HCT116 (cell line): ENCODE data around the gene ATRN. TPM values are rescaled to one million over a fixed set of nuclear protein-coding genes. Genes with fewer than 3 reads are reported as not detected.

Experiments used
- ATAC-seq: fragments of 200-7000 bp; cut with Tn5 transposase; 2 replicates; pipeline ENCODE4 v1.9.1; 2020; ENCODE audit warnings: mild to moderate bottlenecking, moderate library complexity
- BruUV-seq: library from RNA; stranded (reverse); fragments of 400-500 nt; replicated peaks from 2 replicates; lab custom pipeline; 2021; lab: Mats Ljungman, UMichigan
- CTCF ChIA-PET: fragments of 300-600 bp; sonication (Branson Sonifier 250); formaldehyde crosslinking; loops from one replicate; lab custom pipeline; 2021; ENCODE audit warnings: antibody characterized with exemption; lab: Charles Lee
- POLR2A ChIA-PET: fragments of 300-600, 350-600 bp; sonication (Branson Sonifier 250); formaldehyde crosslinking; loops from one replicate; lab custom pipeline; 2021; ENCODE audit warnings: antibody characterized with exemption; lab: Charles Lee
- RAD21 ChIA-PET, 2 experiments: fragments of 300-600 bp; sonication (Branson Sonifier 250); formaldehyde crosslinking; loops; one replicate each; lab custom pipeline; 2023; ENCODE audit warnings: low total read pairs in 2 of 2; ENCODE audit not compliant: uncharacterized antibody in 2 of 2, unreplicated experiment in 2 of 2, low non-redundant PET in 1 of 2; lab: Charles Lee
- DNase-seq: peaks from one replicate; pipeline ENCODE4 v3.0.0-alpha.2; 2010; ENCODE audit warnings: low read depth, low spot score
- H2AFZ ChIP-seq: fragments of 200-600 bp; shearing (Covaris generic), sonication (generic); 2 replicates; pipeline ENCODE4 v1.6.1; 2017; ENCODE audit warnings: low read depth, mixed run types, mixed read lengths, antibody characterized with exemption, low read length; ENCODE audit not compliant: poor library complexity, severe bottlenecking
- H3K27ac ChIP-seq: 2 replicates; pipeline ENCODE4 v1.5.1; 2012; ENCODE audit warnings: low read depth, low read length
- H3K27me3 ChIP-seq: fragments of 200-600 bp; sonication (generic); 2 replicates; pipeline ENCODE4 v1.6.1; 2016; ENCODE audit warnings: mixed run types, low read length, mixed read lengths; ENCODE audit not compliant: insufficient read depth
- H3K36me3 ChIP-seq, 2 experiments: fragments of 200-500 bp in 1 of 2; fragments of 200-600 bp in 1 of 2; sonication (Bioruptor generic) in 1 of 2; sonication (generic) in 1 of 2; 2 replicates each; pipeline versions ENCODE4 v1.5.1 to v1.6.1; 2014 to 2016; ENCODE audit warnings: low read length in 2 of 2, inconsistent platforms in 1 of 2, mixed read lengths in 1 of 2, mixed run types in 1 of 2; ENCODE audit not compliant: insufficient read depth in 2 of 2, control insufficient read depth in 1 of 2
- H3K4me1 ChIP-seq, 2 experiments: fragments of 200-600 bp in 1 of 2; sonication (generic) in 1 of 2; 2 replicates each; pipeline versions ENCODE4 v1.5.1 to v1.6.1; 2012 to 2017; ENCODE audit warnings: low read length in 2 of 2, inconsistent platforms in 1 of 2, mild to moderate bottlenecking in 1 of 2, mixed read lengths in 1 of 2, mixed run types in 1 of 2, moderate library complexity in 1 of 2; ENCODE audit not compliant: insufficient read depth in 2 of 2, control insufficient read depth in 1 of 2
- H3K4me2 ChIP-seq: fragments of 200-600 bp; sonication (generic); 2 replicates; pipeline ENCODE4 v1.6.1; 2017; ENCODE audit warnings: mixed run types, low read length, mixed read lengths
- H3K4me3 ChIP-seq, 2 experiments: fragments of 200-600 bp in 1 of 2; sonication (generic) in 1 of 2; replicated peaks in 1 of 2; 2 replicates each; pipeline ENCODE4 v1.5.1; 2011 to 2016; ENCODE audit warnings: low read length in 2 of 2, control low read depth in 1 of 2, low read depth in 1 of 2, mild to moderate bottlenecking in 1 of 2, mixed read lengths in 1 of 2, mixed run types in 1 of 2
- H3K79me2 ChIP-seq: fragments of 200-600 bp; sonication (generic); 2 replicates; pipeline ENCODE4 v1.6.1; 2017; ENCODE audit warnings: mild to moderate bottlenecking, mixed run types, low read length, moderate library complexity, mixed read lengths; ENCODE audit not compliant: insufficient read depth
- H3K9ac ChIP-seq: fragments of 200-600 bp; sonication (generic); 2 replicates; pipeline ENCODE4 v1.6.1; 2016; ENCODE audit warnings: low read length, mixed read lengths
- H3K9me2 ChIP-seq: fragments of 200-600 bp; sonication (generic), shearing (Covaris generic); 2 replicates; pipeline ENCODE4 v1.6.1; 2017; ENCODE audit warnings: mixed run types, mild to moderate bottlenecking, moderate library complexity; ENCODE audit not compliant: insufficient read depth
- H3K9me3 ChIP-seq, 2 experiments: fragments of 200-500 bp in 1 of 2; fragments of 200-600 bp in 1 of 2; sonication (Bioruptor generic) in 1 of 2; sonication (generic) in 1 of 2; 2 replicates each; pipeline ENCODE4 v1.6.1; 2014 to 2017; ENCODE audit warnings: low read length in 2 of 2, mixed read lengths in 2 of 2, inconsistent platforms in 1 of 2, low read depth in 1 of 2, mild to moderate bottlenecking in 1 of 2, mixed run types in 1 of 2, moderate library complexity in 1 of 2; ENCODE audit not compliant: control insufficient read depth in 1 of 2, insufficient read depth in 1 of 2
- H4K20me1 ChIP-seq: fragments of 200-600 bp; sonication (generic), shearing (Covaris generic); 2 replicates; pipeline ENCODE4 v1.6.1; 2017; ENCODE audit warnings: mixed run types, mild to moderate bottlenecking, moderate library complexity; ENCODE audit not compliant: insufficient read depth
- ELF1 ChIP-seq: IDR thresholded peaks from 2 replicates; pipeline ENCODE4 v1.6.1; 2012; ENCODE audit warnings: low read depth, borderline replicate concordance
- EZH2phosphoT487 ChIP-seq: fragments of 200-600 bp; IDR thresholded peaks from 2 replicates; pipeline ENCODE4 v1.6.1; 2018; ENCODE audit warnings: antibody characterized with exemption, borderline replicate concordance
- MAX ChIP-seq: IDR thresholded peaks from 2 replicates; pipeline ENCODE4 v1.6.1; 2012
- REST ChIP-seq: IDR thresholded peaks from 2 replicates; pipeline ENCODE4 v1.6.1; 2012; ENCODE audit warnings: low read depth
- SP1 ChIP-seq: IDR thresholded peaks from 2 replicates; pipeline ENCODE4 v1.6.1; 2012; ENCODE audit warnings: low read depth
- ZBTB33 ChIP-seq: IDR thresholded peaks from 2 replicates; pipeline ENCODE4 v1.6.1; 2011; ENCODE audit warnings: mild to moderate bottlenecking, low read length, moderate library complexity; ENCODE audit not compliant: insufficient replicate concordance; ENCODE audit errors: extremely low read depth
- ZNF274 ChIP-seq: fragments of 200-500 bp; sonication (Bioruptor generic); IDR thresholded peaks from 2 replicates; pipeline ENCODE4 v1.6.1; 2014; ENCODE audit warnings: mild to moderate bottlenecking, low read depth, low read length, inconsistent platforms
- intact Hi-C: fragments of 100-400 bp; cut with micrococcal nuclease; formaldehyde crosslinking; loops from 2 replicates; pipeline ENCODE4 v1.10.0; 2022
- total RNA-seq: library from RNA; stranded (reverse); gene quantifications from one replicate; pipeline ENCODE4 v1.2.1, GENCODE V29; 2021; ENCODE audit not compliant: unreplicated experiment
- TF ChIP-seq, protein P1 (sequence below), 3 experiments: fragments of 200-600 bp in 1 of 3; sonication (generic) in 1 of 3; IDR thresholded peaks in 2 of 3; conservative IDR thresholded peaks in 1 of 3; 2 replicates each; pipeline ENCODE4 v1.5.1; 2012 to 2017; ENCODE audit warnings: low read depth in 2 of 3, low read length in 2 of 3, antibody characterized with exemption in 1 of 3, borderline replicate concordance in 1 of 3, control low read depth in 1 of 3, mild to moderate bottlenecking in 1 of 3, mixed read lengths in 1 of 3, mixed run types in 1 of 3, moderate library complexity in 1 of 3; ENCODE audit not compliant: insufficient read depth in 1 of 3
- TF ChIP-seq, protein P2 (sequence below): IDR thresholded peaks from 2 replicates; pipeline ENCODE4 v1.6.1; 2012

Gene ATRN
- total RNA-seq, 1 experiment from 2014 or later = 24.4 TPM

DNA sequence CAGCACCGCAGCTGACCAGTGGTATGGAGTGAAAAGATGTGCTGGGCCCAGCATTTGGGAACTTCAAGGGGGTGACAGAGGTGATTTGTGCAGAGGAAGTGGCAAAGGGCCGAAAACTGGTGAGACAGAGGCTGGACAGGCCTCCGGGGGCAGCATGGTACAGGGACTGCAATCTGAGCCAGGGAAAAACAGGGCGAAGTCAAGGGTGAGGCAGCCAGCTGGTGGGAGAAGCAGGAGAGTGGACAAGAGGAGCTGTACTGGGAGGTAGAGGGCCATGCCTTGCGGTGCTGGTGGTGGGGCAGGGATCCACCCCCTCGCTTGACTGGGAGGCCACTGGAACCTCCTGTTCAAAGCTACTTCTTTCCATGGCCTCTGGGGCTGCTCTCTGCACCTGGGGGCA lies 199.7 kb downstream of the ATRN start:
- no peaks in the 10 kb centered on the region for H3K79me2 ChIP-seq
- H3K27me3 ChIP-seq = peaks cover 2% of the 10 kb centered on the region; the same call in 1 of the 2 replicates
- POLR2A ChIA-PET = no interaction called here
- H3K9ac ChIP-seq = no peak overlapping the region
- TF ChIP-seq ELF1 = no peak
- TF ChIP-seq, protein P1, sequence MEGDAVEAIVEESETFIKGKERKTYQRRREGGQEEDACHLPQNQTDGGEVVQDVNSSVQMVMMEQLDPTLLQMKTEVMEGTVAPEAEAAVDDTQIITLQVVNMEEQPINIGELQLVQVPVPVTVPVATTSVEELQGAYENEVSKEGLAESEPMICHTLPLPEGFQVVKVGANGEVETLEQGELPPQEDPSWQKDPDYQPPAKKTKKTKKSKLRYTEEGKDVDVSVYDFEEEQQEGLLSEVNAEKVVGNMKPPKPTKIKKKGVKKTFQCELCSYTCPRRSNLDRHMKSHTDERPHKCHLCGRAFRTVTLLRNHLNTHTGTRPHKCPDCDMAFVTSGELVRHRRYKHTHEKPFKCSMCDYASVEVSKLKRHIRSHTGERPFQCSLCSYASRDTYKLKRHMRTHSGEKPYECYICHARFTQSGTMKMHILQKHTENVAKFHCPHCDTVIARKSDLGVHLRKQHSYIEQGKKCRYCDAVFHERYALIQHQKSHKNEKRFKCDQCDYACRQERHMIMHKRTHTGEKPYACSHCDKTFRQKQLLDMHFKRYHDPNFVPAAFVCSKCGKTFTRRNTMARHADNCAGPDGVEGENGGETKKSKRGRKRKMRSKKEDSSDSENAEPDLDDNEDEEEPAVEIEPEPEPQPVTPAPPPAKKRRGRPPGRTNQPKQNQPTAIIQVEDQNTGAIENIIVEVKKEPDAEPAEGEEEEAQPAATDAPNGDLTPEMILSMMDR (IDR thresholded peaks at IDR 0.05 in 2 of 3, conservative IDR thresholded peaks at IDR 0.05 in 1 of 3; ENCODE audit: borderline replicate concordance in 1 of 3, insufficient read depth in 1 of 3, low read depth in 2 of 3, low read length in 2 of 3) = peak in 2 of 3 experiments; percentile 18 to 22; a peak in 1 of 6 replicates
- TF ChIP-seq, all 23 proteins: peak for 1
- no peak overlapping the region for H3K27ac ChIP-seq
- RAD21 ChIA-PET = no interaction called here
- no peaks in the 10 kb centered on the region for H4K20me1 ChIP-seq
- CTCF ChIA-PET = no interaction called here
- no peak overlapping the region for H2AFZ ChIP-seq
- H3K4me1 ChIP-seq = peaks cover 0 to 4% of the 10 kb centered on the region in 2 experiments; a peak in 2 of 4 replicates
- no peaks in the 10 kb centered on the region for H3K36me3 ChIP-seq
- H3K4me2 ChIP-seq = no peak overlapping the region
- H3K9me3 ChIP-seq = no peaks in the 10 kb centered on the region
- H3K9me2 ChIP-seq = no peaks in the 10 kb centered on the region
- BruUV-seq = no TSS peak
- DNase-seq (no peak), ATAC-seq (peak; percentile 43; the same call in 1 of the 2 replicates)
- H3K4me3 ChIP-seq = no peak overlapping the region
- intact Hi-C loops = no loop called here

- no peak for TF ChIP-seq EZH2phosphoT487
- no peak for TF ChIP-seq ZBTB33
- TF ChIP-seq, protein P2, sequence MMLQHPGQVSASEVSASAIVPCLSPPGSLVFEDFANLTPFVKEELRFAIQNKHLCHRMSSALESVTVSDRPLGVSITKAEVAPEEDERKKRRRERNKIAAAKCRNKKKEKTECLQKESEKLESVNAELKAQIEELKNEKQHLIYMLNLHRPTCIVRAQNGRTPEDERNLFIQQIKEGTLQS = no peak
- no peak for TF ChIP-seq MAX
- no peak for TF ChIP-seq REST
- TF ChIP-seq ELF1 = no peak
- TF ChIP-seq ZNF274 = no peak
- TF ChIP-seq SP1 = no peak
- H3K27me3 ChIP-seq = peaks cover 5% of the 10 kb centered on the region; the same call in 1 of the 2 replicates
- no TSS peak for BruUV-seq
- DNase-seq (no peak), ATAC-seq (no peak)
- H3K9ac ChIP-seq = no peak overlapping the region
- H4K20me1 ChIP-seq = no peaks in the 10 kb centered on the region
- peaks cover 0 to 4% of the 10 kb centered on the region in 2 experiments; a peak in 2 of 4 replicates for H3K4me1 ChIP-seq
- H3K27ac ChIP-seq = no peak overlapping the region
- H3K79me2 ChIP-seq = no peaks in the 10 kb centered on the region
- intact Hi-C loops = no loop called here
- no peaks in the 10 kb centered on the region for H3K9me2 ChIP-seq
- RAD21 ChIA-PET = no interaction called here
- CTCF ChIA-PET = no interaction called here
- POLR2A ChIA-PET = no interaction called here
- H3K4me3 ChIP-seq = no peak overlapping the region
- H3K9me3 ChIP-seq = no peaks in the 10 kb centered on the region
- no peak overlapping the region for H3K4me2 ChIP-seq
- no peak overlapping the region for H2AFZ ChIP-seq
- H3K36me3 ChIP-seq = no peaks in the 10 kb centered on the region
These were observed 200.1 kb downstream of the ATRN start for GRCh38 chr20:3670945-3671344.
